Activated CD8-positive, alpha-beta T cell treated with anti-CD3 and anti-CD28 coated beads for 36 hours (primary cell): ENCODE measurements around the gene PCAT6. TPM values are rescaled to one million over a fixed set of nuclear protein-coding genes. Genes with fewer than 3 reads are reported as not detected.

Source experiments
- ATAC-seq: fragments of 200-7000 bp; cut with Tn5 transposase; one replicate; pipeline ENCODE4 v1.10.0; 2021; ENCODE audit warnings: mild to moderate bottlenecking, moderate library complexity
- CTCF ChIA-PET: fragments of 350-600 bp; sonication (Branson Sonifier 250); formaldehyde crosslinking; loops from one replicate; lab custom pipeline; 2021; ENCODE audit warnings: antibody characterized with exemption; lab: Charles Lee
- POLR2A ChIA-PET: fragments of 350-600 bp; sonication (Branson Sonifier 250); formaldehyde crosslinking; loops from one replicate; lab custom pipeline; 2021; ENCODE audit warnings: antibody characterized with exemption; lab: Charles Lee
- DNase-seq: peaks from one replicate; pipeline ENCODE4 v3.0.0-alpha.2; 2020
- H3K27ac Mint-ChIP-seq: one replicate; pipeline ENCODE4 v1.8.0; 2021; ENCODE audit warnings: mild to moderate bottlenecking, mixed read lengths
- H3K27me3 Mint-ChIP-seq: one replicate; pipeline ENCODE4 v1.8.0; 2021; ENCODE audit warnings: mixed read lengths
- H3K36me3 Mint-ChIP-seq: one replicate; pipeline ENCODE4 v1.8.0; 2021; ENCODE audit warnings: low read depth, mixed read lengths
- H3K4me1 Mint-ChIP-seq: one replicate; pipeline ENCODE4 v1.8.0; 2021; ENCODE audit warnings: low read depth, mixed read lengths
- H3K4me3 Mint-ChIP-seq: one replicate; pipeline ENCODE4 v1.8.0; 2021; ENCODE audit warnings: mild to moderate bottlenecking, moderate library complexity, mixed read lengths
- H3K9me3 Mint-ChIP-seq: one replicate; pipeline ENCODE4 v1.8.0; 2021; ENCODE audit warnings: mixed read lengths
- CTCF ChIP-seq: fragments of 200-600 bp; IDR thresholded peaks from one replicate; pipeline ENCODE4 v1.8.0; 2022; ENCODE audit warnings: antibody characterized with exemption, mild to moderate bottlenecking
- intact Hi-C: fragments of 100-400 bp; cut with micrococcal nuclease; formaldehyde crosslinking; loops from one replicate; pipeline ENCODE4 v1.10.0; 2022
- total RNA-seq, 2 experiments: library from RNA; stranded (reverse); gene quantifications; one replicate each; pipeline ENCODE4 v1.2.3, GENCODE V29; 2021

Gene PCAT6
- total RNA-seq, 2 experiments from 2014 or later: 0.94 to 2.4 TPM

DNA sequence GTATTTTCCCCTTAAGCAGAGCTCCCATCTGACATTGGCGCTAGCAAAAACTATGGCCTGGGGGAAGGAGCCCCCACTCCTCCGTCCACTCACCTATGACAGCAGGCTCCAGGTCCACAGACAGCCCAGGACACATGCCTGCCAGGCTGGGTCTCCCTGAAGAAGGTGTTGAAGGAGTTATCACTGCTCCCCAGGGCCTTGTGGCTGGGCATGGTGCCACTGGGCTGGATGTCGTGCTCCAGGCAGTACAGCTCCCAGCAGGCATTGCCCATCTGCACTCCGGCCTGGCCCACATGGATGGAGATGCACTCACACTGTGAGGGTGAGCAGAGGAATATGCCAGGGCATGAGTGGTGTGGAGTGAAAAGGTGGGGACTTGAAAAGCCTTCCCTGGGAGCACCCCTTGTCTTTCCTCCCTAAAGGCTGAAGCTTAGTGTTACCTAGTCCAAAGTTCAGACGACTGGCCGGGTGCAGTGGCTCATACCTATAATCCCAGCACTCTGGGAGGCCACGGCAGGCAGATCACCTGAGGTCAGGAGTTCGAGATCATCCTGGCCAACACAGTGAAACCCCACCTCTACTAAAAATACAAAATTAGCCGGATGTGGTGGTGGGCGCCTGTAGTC lies 48.1 kb downstream of the PCAT6 start:
- intact Hi-C loops: no loop called here
- Mint-ChIP-seq H3K27ac (no peak overlapping the region), H3K27me3 (peaks cover 34% of the 10 kb centered on the region), H3K4me3 (no peak overlapping the region), H3K9me3 (no peaks in the 10 kb centered on the region), H3K36me3 (no peaks in the 10 kb centered on the region), H3K4me1 (peaks cover 3% of the 10 kb centered on the region)
- ChIA-PET CTCF (interaction anchor here (1.3 kb wide), 1 partner anchor 141 kb away, joined by 3 read pairs; no protein-coding TSS in a partner anchor), POLR2A (interaction anchor here (0.7 kb wide), 1 partner anchor 139 kb away, joined by 3 read pairs; no protein-coding TSS in a partner anchor)
- no peak for DNase-seq
- ATAC-seq: no peak
- TF ChIP-seq CTCF: no peak

DNA sequence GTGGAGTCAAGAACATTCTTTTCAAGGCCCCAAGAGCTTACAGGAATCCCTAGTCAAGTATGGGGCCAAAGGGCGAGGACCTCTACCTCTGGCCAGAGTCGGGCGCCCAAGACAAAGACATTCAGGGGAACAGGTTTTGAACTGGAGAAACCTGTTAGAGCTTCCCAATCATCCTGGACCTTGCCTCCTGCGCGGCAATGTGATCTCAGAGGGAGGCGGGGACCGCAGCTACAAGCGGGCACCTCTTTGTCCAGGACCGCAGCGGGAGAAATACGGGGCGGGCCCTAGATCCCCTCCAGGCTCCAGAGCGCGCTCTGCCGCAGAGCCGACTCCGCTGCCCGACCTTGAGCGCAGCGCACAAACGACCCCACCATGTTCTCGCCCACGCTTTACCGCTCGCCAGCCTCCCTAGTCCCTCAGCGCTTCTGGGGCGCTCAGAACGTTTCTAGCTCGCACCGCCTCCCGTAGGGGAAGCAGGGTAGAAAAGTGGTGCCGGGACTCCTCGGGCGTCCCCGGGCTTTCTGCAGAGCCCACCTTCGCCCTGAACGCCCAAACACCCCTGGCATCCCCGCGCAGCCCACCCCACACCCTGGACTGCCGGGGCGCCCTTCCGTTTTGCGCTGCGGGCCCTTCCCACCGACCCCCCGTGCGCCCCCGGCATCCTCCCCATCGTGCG lies 50.1 kb downstream of the PCAT6 start:
- H3K27ac Mint-ChIP-seq: no peak overlapping the region
- no peaks in the 10 kb centered on the region for H3K36me3 Mint-ChIP-seq
- no peaks in the 10 kb centered on the region for H3K9me3 Mint-ChIP-seq
- DNase-seq (peak; percentile 76), ATAC-seq (peak; percentile 78)
- ChIA-PET POLR2A (no interaction called here), CTCF (interaction anchor here (0.9 kb wide), 1 partner anchor 14 kb away, joined by 3 read pairs; no protein-coding TSS in a partner anchor)
- intact Hi-C loops: no loop called here
- H3K4me1 Mint-ChIP-seq: peaks cover 3% of the 10 kb centered on the region
- no peak for TF ChIP-seq CTCF
- peaks cover 44% of the 10 kb centered on the region for H3K27me3 Mint-ChIP-seq
- peak overlapping the region; percentile 74 for H3K4me3 Mint-ChIP-seq

Other genes starting within 250 kb of the PCAT6 start
- not detected for gene SYT2, start 100.5 kb upstream of the PCAT6 start, total RNA-seq
- 10 to 100 TPM; 54.8 to 60.3 TPM for gene KDM5B, start 2.5 kb upstream of the PCAT6 start, total RNA-seq
- gene RABIF, start 78.2 kb downstream of the PCAT6 start, total RNA-seq: 1 to 10 TPM; 7.0 to 7.1 TPM
- 10 to 100 TPM; 38.0 to 43.7 TPM for gene KLHL12, start 116.3 kb downstream of the PCAT6 start, total RNA-seq
- 10 to 100 TPM; 64.8 to 67.0 TPM for gene ADIPOR1, start 147.4 kb downstream of the PCAT6 start, total RNA-seq
- gene CYB5R1, start 156.3 kb downstream of the PCAT6 start, total RNA-seq: 10 to 100 TPM; 13.6 to 14.0 TPM
- gene TMEM183A, start 196.4 kb downstream of the PCAT6 start, total RNA-seq: 10 to 100 TPM; 76.5 to 82.2 TPM
- gene PPFIA4, start 215.5 kb downstream of the PCAT6 start, total RNA-seq: 10 to 100 TPM; 78.8 to 79.9 TPM